ENCODE results near the gene LIPC.

DNA sequence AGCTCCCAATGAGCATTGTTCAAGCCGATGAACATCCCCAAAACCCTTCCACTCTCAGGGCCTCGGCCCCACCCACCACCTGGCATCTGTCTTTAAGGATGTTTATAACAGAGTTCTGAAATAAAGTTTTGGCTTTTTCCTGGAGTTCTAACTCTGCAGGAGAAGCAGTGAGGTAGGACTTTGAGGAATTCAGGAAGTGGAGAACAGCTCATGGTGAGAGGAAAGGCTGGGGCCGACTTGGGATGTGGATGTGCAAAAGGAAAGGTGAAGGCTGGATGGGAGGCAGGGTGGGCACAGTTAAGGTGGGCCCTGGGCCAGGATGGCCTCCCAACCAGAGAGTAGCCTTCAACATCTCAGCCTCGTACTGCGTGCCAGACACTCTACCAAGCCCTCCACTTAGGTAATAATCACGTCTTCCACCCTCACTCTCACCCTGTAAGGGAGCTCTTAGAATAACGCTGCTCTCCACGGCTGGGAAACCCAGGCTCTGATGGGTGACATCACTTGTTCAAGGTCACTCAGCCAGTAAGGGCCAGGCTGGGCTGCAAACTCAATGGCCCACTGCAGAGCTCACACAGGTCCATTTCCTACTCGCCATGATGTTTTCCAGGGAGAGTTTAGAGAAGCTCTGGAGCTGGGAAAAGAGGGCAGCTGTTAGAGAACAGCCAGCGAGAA is 28.5 kb downstream of the LIPC start:
- TF ChIP-seq POLR2A (IDR thresholded peaks at IDR 0.05) (no peak), CTCF (IDR thresholded peaks at IDR 0.05) (no peak)
